Medulla oblongata (tissue), 1 donor: Measurements from ENCODE around the gene CNN2.

ENCODE experiments used
- DNase-seq: peaks from one replicate; pipeline ENCODE4 v3.0.0-alpha.2; 2015; ENCODE audit errors: extremely low spot score

CNN2 gene

GRCh38 chr19:1025960-1026782 lies at the start of gene CNN2:
CNN2 (plus strand) TSS chr19:1026608; CDS start chr19:1026662, 54 bp downstream.
- DNase-seq = no peak

GRCh38 chr19:977058-977464 lies 49.3 kb upstream of the CNN2 start:
- no peak for DNase-seq

- no peak for DNase-seq
Measured at GRCh38 chr19:979318-979741, 47.1 kb upstream of the CNN2 start.

GRCh38 chr19:980133-980998 lies 46.0 kb upstream of the CNN2 start:
- DNase-seq = no peak

- DNase-seq = peak; percentile 71
Measured at GRCh38 chr19:982567-983170, 43.7 kb upstream of the CNN2 start.

- DNase-seq = peak; percentile 96
Measured at GRCh38 chr19:984165-984967, 42.0 kb upstream of the CNN2 start, which contains the start of gene WDR18. WDR18 (plus strand) TSS chr19:984345; CDS start chr19:984354, 9 bp downstream.

GRCh38 chr19:986083-986482 lies 40.3 kb upstream of the CNN2 start:
- DNase-seq = no peak

- DNase-seq = no peak
Measured at GRCh38 chr19:988081-988480, 38.3 kb upstream of the CNN2 start.

- DNase-seq = no peak
Measured at GRCh38 chr19:988510-988909, 37.9 kb upstream of the CNN2 start.

- no peak for DNase-seq
Measured at GRCh38 chr19:989381-990081, 36.9 kb upstream of the CNN2 start.

- DNase-seq = no peak
Measured at GRCh38 chr19:990119-990571, 36.3 kb upstream of the CNN2 start.

- no peak for DNase-seq
Measured at GRCh38 chr19:990746-991145, 35.7 kb upstream of the CNN2 start.

- DNase-seq = no peak
Measured at GRCh38 chr19:991174-991931, 35.1 kb upstream of the CNN2 start.

- no peak for DNase-seq
Measured at GRCh38 chr19:991932-992669, 34.3 kb upstream of the CNN2 start.

GRCh38 chr19:992670-993055 lies 33.7 kb upstream of the CNN2 start:
- DNase-seq = no peak

- no peak for DNase-seq
Measured at GRCh38 chr19:993361-993830, 33.0 kb upstream of the CNN2 start.

- DNase-seq = no peak
Measured at GRCh38 chr19:993831-994393, 32.5 kb upstream of the CNN2 start.

- DNase-seq = no peak
Measured at GRCh38 chr19:994516-994915, 31.9 kb upstream of the CNN2 start.
